ENCODE measurements around the gene TEF. TPM values are rescaled to one million over a fixed set of nuclear protein-coding genes. Genes with fewer than 3 reads are reported as not detected.
"Not testable (repeated sequence)": the region's sequence is repeated elsewhere in the genome, so short reads cannot be mapped to it uniquely, and the experiment has no call there.

The TEF gene
- polyA plus RNA-seq, 1 donor: 10.0 TPM

GRCh38 chr22:41382610-41383009 lies 868 bp downstream of the TEF start:
- DNase-seq (ENCODE audit: low read depth): no peak

- DNase-seq (ENCODE audit: low read depth): no peak
Observed at GRCh38 chr22:41383085-41383484, 1.3 kb downstream of the TEF start.

- DNase-seq (ENCODE audit: low read depth): no peak
Observed at GRCh38 chr22:41384128-41384527, 2.4 kb downstream of the TEF start.

GRCh38 chr22:41387341-41387740 lies 5.6 kb downstream of the TEF start:
- DNase-seq (ENCODE audit: low read depth): no peak

- no peak for DNase-seq (ENCODE audit: low read depth)
Observed at GRCh38 chr22:41394012-41394356, 12.2 kb downstream of the TEF start.

- DNase-seq (ENCODE audit: low read depth): no peak
Observed at GRCh38 chr22:41395531-41396240, 13.9 kb downstream of the TEF start.

GRCh38 chr22:41397143-41397811 lies 15.5 kb downstream of the TEF start:
- no peak for DNase-seq (ENCODE audit: low read depth)

GRCh38 chr22:41398921-41399320 lies 17.2 kb downstream of the TEF start:
- DNase-seq (ENCODE audit: low read depth): no peak

GRCh38 chr22:41401781-41402648 lies 20.3 kb downstream of the TEF start:
- no peak for DNase-seq (ENCODE audit: low read depth)

- DNase-seq (ENCODE audit: low read depth): not testable (repeated sequence)
Observed at GRCh38 chr22:41402851-41403250, 21.1 kb downstream of the TEF start.

- no peak for DNase-seq (ENCODE audit: low read depth)
Observed at GRCh38 chr22:41403532-41404318, 22.0 kb downstream of the TEF start.

GRCh38 chr22:41405588-41405987 lies 23.8 kb downstream of the TEF start:
- DNase-seq (ENCODE audit: low read depth): no peak

GRCh38 chr22:41406410-41406809 lies 24.7 kb downstream of the TEF start:
- DNase-seq (ENCODE audit: low read depth): no peak

- DNase-seq (ENCODE audit: low read depth): no peak
Observed at GRCh38 chr22:41407433-41407832, 25.7 kb downstream of the TEF start.

GRCh38 chr22:41408665-41409064 lies 26.9 kb downstream of the TEF start:
- DNase-seq (ENCODE audit: low read depth): no peak

- DNase-seq (ENCODE audit: low read depth): no peak
Observed at GRCh38 chr22:41410311-41410751, 28.6 kb downstream of the TEF start.

- DNase-seq (ENCODE audit: low read depth): no peak
Observed at GRCh38 chr22:41411021-41411851, 29.5 kb downstream of the TEF start.

- no peak for DNase-seq (ENCODE audit: low read depth)
Observed at GRCh38 chr22:41415554-41415953, 33.8 kb downstream of the TEF start.

GRCh38 chr22:41417622-41418390 lies 36.1 kb downstream of the TEF start:
- DNase-seq (ENCODE audit: low read depth): no peak

- no peak for DNase-seq (ENCODE audit: low read depth)
Observed at GRCh38 chr22:41418717-41419116, 37.0 kb downstream of the TEF start.
